ENCODE results near the gene RHOBTB3. TPM values are rescaled to one million over a fixed set of nuclear protein-coding genes. Genes with fewer than 3 reads are reported as not detected.

RHOBTB3 gene
- total and polyA plus RNA-seq, 2 donors (not counting 3 experiments of a cell fraction or from before 2014, with no cell fraction given): 44.1 to 52.1 TPM

GRCh38 chr5:95738834-95739233 is 7.7 kb downstream of the RHOBTB3 start:
- H4K20me1 ChIP-seq (replicated peaks; ENCODE audit: control insufficient read depth, extremely low read depth, insufficient read depth, low read length): no peaks in the 10 kb centered on the region
- intact Hi-C loops (cut with micrococcal nuclease): loop anchor here (2.0 kb wide), 1 partner anchor 34 kb away; no protein-coding TSS in a partner anchor
- no peaks in the 10 kb centered on the region for H3K9me1 ChIP-seq (replicated peaks; ENCODE audit: control insufficient read depth, extremely low read depth, insufficient read depth, low read length)
- no peak overlapping the region for H2AFZ ChIP-seq (ENCODE audit: low read depth, low read length)
- dilution Hi-C loops (cut with MboI; ENCODE audit: extremely low pct_ligation_motif_present, low sequenced_read_pairs): no loop called here
- CTCF ChIA-PET: interaction anchor here (1.4 kb wide), 1 partner anchor 21 kb away, joined by 4 read pairs; no protein-coding TSS in a partner anchor
- no TSS peak for BruUV-seq (replicated peaks)
- FAIRE-seq (no peak), DNase-seq (ENCODE audit: low read depth, low spot score) (no peak)
- no peak for TF ChIP-seq POLR2AphosphoS5 (IDR thresholded peaks at IDR 0.05; ENCODE audit: insufficient read depth, low read depth, low read length)
- no peak for TF ChIP-seq EZH2 (IDR thresholded peaks at IDR 0.05; ENCODE audit: borderline replicate concordance, low read depth, low read length, severe bottlenecking)
- TF ChIP-seq JUN (IDR thresholded peaks at IDR 0.05; ENCODE audit: borderline replicate concordance, insufficient read depth, insufficient read length, low read depth): no peak
- TF ChIP-seq, protein P1, sequence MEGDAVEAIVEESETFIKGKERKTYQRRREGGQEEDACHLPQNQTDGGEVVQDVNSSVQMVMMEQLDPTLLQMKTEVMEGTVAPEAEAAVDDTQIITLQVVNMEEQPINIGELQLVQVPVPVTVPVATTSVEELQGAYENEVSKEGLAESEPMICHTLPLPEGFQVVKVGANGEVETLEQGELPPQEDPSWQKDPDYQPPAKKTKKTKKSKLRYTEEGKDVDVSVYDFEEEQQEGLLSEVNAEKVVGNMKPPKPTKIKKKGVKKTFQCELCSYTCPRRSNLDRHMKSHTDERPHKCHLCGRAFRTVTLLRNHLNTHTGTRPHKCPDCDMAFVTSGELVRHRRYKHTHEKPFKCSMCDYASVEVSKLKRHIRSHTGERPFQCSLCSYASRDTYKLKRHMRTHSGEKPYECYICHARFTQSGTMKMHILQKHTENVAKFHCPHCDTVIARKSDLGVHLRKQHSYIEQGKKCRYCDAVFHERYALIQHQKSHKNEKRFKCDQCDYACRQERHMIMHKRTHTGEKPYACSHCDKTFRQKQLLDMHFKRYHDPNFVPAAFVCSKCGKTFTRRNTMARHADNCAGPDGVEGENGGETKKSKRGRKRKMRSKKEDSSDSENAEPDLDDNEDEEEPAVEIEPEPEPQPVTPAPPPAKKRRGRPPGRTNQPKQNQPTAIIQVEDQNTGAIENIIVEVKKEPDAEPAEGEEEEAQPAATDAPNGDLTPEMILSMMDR (IDR thresholded peaks at IDR 0.05; ENCODE audit: extremely low read depth in 1 of 2, insufficient read depth in 1 of 2, low read depth in 1 of 2, low read length in 2 of 2): no peak
- no peak for TF ChIP-seq FOS (IDR thresholded peaks at IDR 0.05; ENCODE audit: borderline replicate concordance, insufficient read depth, low read length)
- H3K9me3 ChIP-seq (replicated peaks; ENCODE audit: control insufficient read depth, insufficient read depth, low read length): no peaks in the 10 kb centered on the region
- peaks cover 31% of the 10 kb centered on the region for H3K4me1 ChIP-seq (ENCODE audit: control insufficient read depth, extremely low read depth, insufficient read depth, low read length)
- no peaks in the 10 kb centered on the region for H3K27me3 ChIP-seq (ENCODE audit: control insufficient read depth in 2 of 2, insufficient read depth in 2 of 2, low read length in 2 of 2)
- no peak overlapping the region for H3K4me3 ChIP-seq (replicated peaks in 1 of 3; ENCODE audit: insufficient read depth in 1 of 3, low read depth in 1 of 3, low read length in 3 of 3)
- POLR2A ChIA-PET: interaction anchor here (0.6 kb wide), 1 partner anchor 77 kb away, joined by 3 read pairs; no protein-coding TSS in a partner anchor
- H3K9ac ChIP-seq (replicated peaks; ENCODE audit: extremely low read depth, insufficient read depth, low read length): no peak overlapping the region
- peaks cover 3% of the 10 kb centered on the region for H3K79me2 ChIP-seq (ENCODE audit: control insufficient read depth, insufficient read depth, low read length)
- H3K36me3 ChIP-seq (ENCODE audit: control insufficient read depth in 2 of 2, extremely low read depth in 1 of 2, insufficient read depth in 2 of 2, low read length in 2 of 2): no peaks in the 10 kb centered on the region
- H3K4me2 ChIP-seq (ENCODE audit: insufficient read depth, low read length): peak overlapping the region; percentile 73
- no peak overlapping the region for H3K27ac ChIP-seq (ENCODE audit: insufficient read depth, low read depth, low read length)

DNA sequence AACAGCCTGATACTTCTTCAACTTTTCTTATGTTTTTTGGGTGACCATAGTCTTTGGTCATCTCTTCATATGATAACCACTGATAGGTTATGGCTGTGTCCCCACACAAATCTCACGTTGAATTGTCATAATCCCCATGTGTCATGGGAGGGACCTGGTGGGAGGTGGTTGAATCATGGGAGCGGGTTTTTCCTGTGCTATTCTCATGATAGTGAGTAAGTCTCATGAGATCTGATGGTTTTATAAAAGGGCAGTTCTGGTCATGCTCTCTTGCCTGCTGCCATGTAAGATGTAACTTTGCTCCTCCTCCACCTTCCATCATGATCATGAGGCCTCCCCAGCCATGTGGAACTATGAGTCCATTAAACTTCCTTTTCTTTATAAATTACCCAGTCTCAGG is 8.7 kb downstream of the RHOBTB3 start:
- Histone ChIP-seq H4K20me1 (replicated peaks; ENCODE audit: control insufficient read depth, extremely low read depth, insufficient read depth, low read length) (no peaks in the 10 kb centered on the region), H3K36me3 (ENCODE audit: control insufficient read depth in 2 of 2, extremely low read depth in 1 of 2, insufficient read depth in 2 of 2, low read length in 2 of 2) (no peaks in the 10 kb centered on the region), H2AFZ (ENCODE audit: low read depth, low read length) (no peak overlapping the region), H3K79me2 (ENCODE audit: control insufficient read depth, insufficient read depth, low read length) (peaks cover 3% of the 10 kb centered on the region), H3K4me2 (ENCODE audit: insufficient read depth, low read length) (no peak overlapping the region), H3K27me3 (ENCODE audit: control insufficient read depth in 2 of 2, insufficient read depth in 2 of 2, low read length in 2 of 2) (no peaks in the 10 kb centered on the region), H3K4me3 (replicated peaks in 1 of 3; ENCODE audit: insufficient read depth in 1 of 3, low read depth in 1 of 3, low read length in 3 of 3) (no peak overlapping the region), H3K9me3 (replicated peaks; ENCODE audit: control insufficient read depth, insufficient read depth, low read length) (no peaks in the 10 kb centered on the region), H3K9me1 (replicated peaks; ENCODE audit: control insufficient read depth, extremely low read depth, insufficient read depth, low read length) (no peaks in the 10 kb centered on the region), H3K4me1 (ENCODE audit: control insufficient read depth, extremely low read depth, insufficient read depth, low read length) (peaks cover 30% of the 10 kb centered on the region), H3K27ac (ENCODE audit: insufficient read depth, low read depth, low read length) (no peak overlapping the region), H3K9ac (replicated peaks; ENCODE audit: extremely low read depth, insufficient read depth, low read length) (no peak overlapping the region)
- intact Hi-C loops (cut with micrococcal nuclease): loop anchor here (2.0 kb wide), 1 partner anchor 33 kb away; no protein-coding TSS in a partner anchor
- ChIA-PET POLR2A (no interaction called here), CTCF (no interaction called here)
- DNase-seq (ENCODE audit: low read depth, low spot score) (no peak), FAIRE-seq (no peak)
- no TSS peak for BruUV-seq (replicated peaks)
- dilution Hi-C loops (cut with MboI; ENCODE audit: extremely low pct_ligation_motif_present, low sequenced_read_pairs): no loop called here
- TF ChIP-seq FOS (IDR thresholded peaks at IDR 0.05; ENCODE audit: borderline replicate concordance, insufficient read depth, low read length) (no peak), EZH2 (IDR thresholded peaks at IDR 0.05; ENCODE audit: borderline replicate concordance, low read depth, low read length, severe bottlenecking) (no peak)

Data from endothelial cell of umbilical vein (primary cell).